GM12878 (cell line): ENCODE data around the gene EVC. TPM values are rescaled to one million over a fixed set of nuclear protein-coding genes. Genes with fewer than 3 reads are reported as not detected.

Experiments
- ATAC-seq: fragments of 200-7000 bp; cut with Tn5 transposase; 3 replicates; pipeline ENCODE4 v1.9.1; 2020; ENCODE audit warnings: mild to moderate bottlenecking, moderate library complexity
- BruUV-seq: library from RNA; stranded (reverse); fragments of 400-500 nt; replicated peaks from 2 replicates; lab custom pipeline; 2021; lab: Mats Ljungman, UMichigan
- CTCF ChIA-PET: fragments of 300-600 bp; sonication (Branson Sonifier 250); formaldehyde crosslinking; extraction: SDS; loops from one replicate; lab custom pipeline; 2021; ENCODE audit warnings: inconsistent platforms; lab: Yijun Ruan, JAX
- POLR2A ChIA-PET: fragments of 350-600 bp; formaldehyde crosslinking; extraction: SDS; loops from one replicate; lab custom pipeline; 2021; ENCODE audit warnings: inconsistent platforms; lab: Charles Lee
- RAD21 ChIA-PET: fragments of 300-600 bp; sonication (Branson Sonifier 250); formaldehyde crosslinking; loops from one replicate; lab custom pipeline; 2023; ENCODE audit warnings: antibody characterized with exemption; ENCODE audit not compliant: unreplicated experiment; lab: Charles Lee
- SMC1A ChIA-PET: fragments of 300-600 bp; sonication (Branson Sonifier 250); formaldehyde crosslinking; loops from one replicate; lab custom pipeline; 2023; ENCODE audit not compliant: unreplicated experiment, uncharacterized antibody; lab: Charles Lee
- DNase-seq: peaks from one replicate; pipeline ENCODE4 v3.0.0-alpha.2; 2011; ENCODE audit warnings: low read depth, low spot score
- FAIRE-seq: peaks from 3 replicates; lab custom pipeline; 2011; peaks lifted over from hg19 to GRCh38; lab: Jason Lieb, UNC
- H2AFZ ChIP-seq: 2 replicates; pipeline ENCODE4 v1.6.0; 2011; ENCODE audit warnings: low read depth, low read length, control low read depth; ENCODE audit not compliant: control insufficient read depth
- H3K27ac ChIP-seq: 2 replicates; pipeline ENCODE4 v1.5.1; 2011; ENCODE audit warnings: control low read depth; ENCODE audit not compliant: control insufficient read depth, insufficient read depth
- H3K27me3 ChIP-seq, 2 experiments: replicated peaks in 1 of 2; 2 replicates each; pipeline versions ENCODE4 v1.6.0 to v1.6.1; 2011; ENCODE audit warnings: low read length in 1 of 2; ENCODE audit not compliant: control insufficient read depth in 2 of 2, insufficient read depth in 2 of 2
- H3K36me3 ChIP-seq, 2 experiments: 2 replicates each; pipeline ENCODE4 v1.5.1; 2011; ENCODE audit warnings: low read length in 1 of 2; ENCODE audit not compliant: control insufficient read depth in 2 of 2, insufficient read depth in 2 of 2
- H3K4me1 ChIP-seq: 2 replicates; pipeline ENCODE4 v1.6.1; 2011; ENCODE audit warnings: mild to moderate bottlenecking, low read length, moderate library complexity, mixed read lengths; ENCODE audit not compliant: control insufficient read depth, insufficient read depth
- H3K4me2 ChIP-seq: 2 replicates; pipeline ENCODE4 v1.6.0; 2011; ENCODE audit warnings: control low read depth; ENCODE audit not compliant: control insufficient read depth, insufficient read depth
- H3K4me3 ChIP-seq: fragments of 200-600 bp; sonication (generic); 2 replicates; pipeline ENCODE4 v1.5.1; 2016
- H3K79me2 ChIP-seq: 2 replicates; pipeline ENCODE4 v1.6.0; 2011; ENCODE audit warnings: low read length; ENCODE audit not compliant: control insufficient read depth, insufficient read depth
- H3K9ac ChIP-seq: 2 replicates; pipeline ENCODE4 v1.8.0; 2011; ENCODE audit warnings: low read length, control low read depth, mixed read lengths; ENCODE audit not compliant: control insufficient read depth, insufficient read depth
- H3K9me3 ChIP-seq: replicated peaks from 3 replicates; pipeline ENCODE4 v1.5.1; 2011; ENCODE audit warnings: mild to moderate bottlenecking, low read length; ENCODE audit not compliant: control insufficient read depth, insufficient read depth
- H4K20me1 ChIP-seq: 2 replicates; pipeline ENCODE4 v1.6.0; 2011; ENCODE audit not compliant: control insufficient read depth, insufficient read depth
- CREM ChIP-seq: IDR thresholded peaks from 2 replicates; pipeline ENCODE4 v1.6.1; 2014; ENCODE audit warnings: antibody characterized with exemption, low read depth
- IKZF2 ChIP-seq, 2 experiments: fragments of 450-650 bp; IDR thresholded peaks; 2 replicates each; pipeline ENCODE4 v1.6.1; 2017; ENCODE audit warnings: mild to moderate bottlenecking in 2 of 2, moderate library complexity in 2 of 2
- LARP7 ChIP-seq: fragments of 450-650 bp; IDR thresholded peaks from 2 replicates; pipeline ENCODE4 v1.6.1; 2017; ENCODE audit warnings: mild to moderate bottlenecking
- MEF2A ChIP-seq: IDR thresholded peaks from 2 replicates; pipeline ENCODE4 v1.6.1; 2011; ENCODE audit warnings: low read depth, mild to moderate bottlenecking, low read length, moderate library complexity; ENCODE audit not compliant: insufficient read depth
- PAX5 ChIP-seq: IDR thresholded peaks from 2 replicates; pipeline ENCODE4 v1.6.1; 2011; ENCODE audit warnings: low read depth, low read length, borderline replicate concordance
- RBBP5 ChIP-seq: fragments of 200-600 bp; sonication (generic); conservative IDR thresholded peaks from 2 replicates; pipeline ENCODE4 v1.6.1; 2016
- STAT1 ChIP-seq: fragments of 450-650 bp; conservative IDR thresholded peaks from 2 replicates; pipeline ENCODE4 v1.6.1; 2014; ENCODE audit warnings: antibody characterized with exemption, mild to moderate bottlenecking
- STAT3 ChIP-seq: IDR thresholded peaks from 2 replicates; pipeline ENCODE4 v1.6.1; 2011; ENCODE audit warnings: low read depth, low read length, improper control_type of control experiment
- WGBS: methylation state at CpG from one replicate; pipeline ENCODE4 v1.1.6; 2016; ENCODE audit warnings: low lambda C conversion rate; ENCODE audit not compliant: insufficient replicate concordance, insufficient coverage; ENCODE audit errors: missing lambda C conversion rate; 5-methylcytosine and 5-hydroxymethylcytosine counted together
- in situ Hi-C: fragments of 300-500 bp; cut with MboI; formaldehyde crosslinking; loops from 9 replicates; pipeline ENCODE4 v1.14.3; 2018; ENCODE audit warnings: mixed read lengths
- intact Hi-C: fragments of 100-400 bp; cut with micrococcal nuclease; formaldehyde crosslinking; loops from one replicate; pipeline ENCODE4 v1.14.2; 2022; ENCODE audit not compliant: unreplicated experiment
- polyA plus RNA-seq, 11 experiments: library from polyadenylated mRNA; depleted of rRNA in 4 of 11; unstranded in 6 of 11; stranded (reverse) in 5 of 11; fragments of >200 nt; fragmentation: Nextera tagmentation in 4 of 11; fragmentation: Illumina TruSeq in 1 of 11; extraction: Ambion mirVana in 4 of 11; extraction: Trizol in 1 of 11; gene quantifications; 1 replicate in 1 of 11; 2 replicates in 10 of 11; pipeline versions ENCODE4 v1.2.1 to v1.2.3, GENCODE V29; 2011 to 2016; ENCODE audit warnings: inconsistent platforms in 2 of 11, missing spikeins in 2 of 11, low read depth in 1 of 11
- total RNA-seq, 4 experiments: library from RNA; depleted of rRNA in 3 of 4; stranded (reverse); fragments of >200 nt in 3 of 4; fragmentation: Illumina TruSeq in 1 of 4; extraction: Trizol in 1 of 4; gene quantifications; 2 replicates each; pipeline versions ENCODE4 v1.2.1 to v1.2.3, GENCODE V29; 2013 to 2021
- TF ChIP-seq, protein P1 (sequence below): fragments of 450-650 bp; IDR thresholded peaks from 2 replicates; pipeline ENCODE4 v1.6.1; 2016; ENCODE audit warnings: mild to moderate bottlenecking, moderate library complexity, borderline replicate concordance
- TF ChIP-seq, protein P2 (sequence below): fragments of 450-650 bp; formaldehyde crosslinking; IDR thresholded peaks from 2 replicates; pipeline ENCODE4 v1.4.0; 2020; ENCODE audit warnings: mild to moderate bottlenecking, moderate library complexity
- TF ChIP-seq, protein P3 (sequence below): IDR thresholded peaks from 2 replicates; pipeline ENCODE4 v1.6.1; 2012; ENCODE audit warnings: low read depth, low read length, improper control_type of control experiment

Gene EVC
- total and polyA plus RNA-seq, 10 of the 15 experiments (the other 5 are each of a cell fraction or from before 2014, with no cell fraction given) = 0.87 to 55.9 (median 15.6) TPM

DNA sequence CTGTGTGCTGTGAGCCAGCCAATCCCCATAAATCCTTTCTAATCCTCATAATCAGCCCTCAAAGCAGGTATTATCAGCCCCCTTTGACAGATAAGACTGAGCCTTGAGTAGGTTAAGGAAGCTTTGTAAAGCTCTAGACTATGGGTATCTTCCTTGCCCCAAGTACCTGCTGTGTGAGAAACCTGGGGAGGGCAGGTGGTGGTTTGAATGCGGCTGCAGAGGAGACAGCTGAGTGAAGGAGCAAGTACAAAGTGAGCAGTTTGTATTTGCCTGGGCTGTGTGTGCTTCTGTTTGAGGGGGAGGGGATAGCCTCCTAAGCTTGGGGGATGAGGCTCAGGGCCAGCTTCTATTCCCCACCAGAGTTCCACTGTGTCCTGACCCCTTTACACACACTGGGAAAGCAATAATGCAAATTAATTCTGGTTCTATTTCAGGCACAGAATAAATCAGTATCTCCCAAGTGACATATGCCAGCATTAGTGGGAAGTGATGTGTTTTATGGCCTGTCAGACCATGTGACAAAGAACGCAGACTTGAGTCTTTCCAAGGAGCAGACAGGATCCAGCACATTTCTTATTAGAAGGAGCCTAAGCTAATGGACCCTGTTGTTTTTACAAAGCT, 63.5 kb downstream of the EVC start:
- BruUV-seq = no TSS peak
- peaks cover 12% of the 10 kb centered on the region; the same call in 2 of the 3 replicates for H3K9me3 ChIP-seq
- 0% methylated on average over 2 of the region's 2 CpGs for WGBS
- H3K4me2 ChIP-seq = no peak overlapping the region
- no peaks in the 10 kb centered on the region for H3K79me2 ChIP-seq
- H3K27ac ChIP-seq = no peak overlapping the region
- no peak for ATAC-seq
- ChIA-PET SMC1A (interaction anchor here (0.6 to 1.6 kb wide), 2 partner anchors 52 to 60 kb away, joined by 3 to 4 read pairs; no protein-coding TSS in a partner anchor), RAD21 (no interaction called here), POLR2A (interaction anchor here (1.2 kb wide), 1 partner anchor 37 kb away, joined by 3 read pairs; no protein-coding TSS in a partner anchor), CTCF (no interaction called here)
- H3K36me3 ChIP-seq = no peaks in the 10 kb centered on the region; a peak in 1 of 4 replicates
- no peaks in the 10 kb centered on the region for H4K20me1 ChIP-seq
- TF ChIP-seq IKZF2 (IDR thresholded peaks at IDR 0.05) (no peak), STAT1 (no peak), MEF2A (no peak), PAX5 (no peak), STAT3 (no peak), LARP7 (no peak), RBBP5 (no peak), CREM (no peak)
- TF ChIP-seq, protein P1, sequence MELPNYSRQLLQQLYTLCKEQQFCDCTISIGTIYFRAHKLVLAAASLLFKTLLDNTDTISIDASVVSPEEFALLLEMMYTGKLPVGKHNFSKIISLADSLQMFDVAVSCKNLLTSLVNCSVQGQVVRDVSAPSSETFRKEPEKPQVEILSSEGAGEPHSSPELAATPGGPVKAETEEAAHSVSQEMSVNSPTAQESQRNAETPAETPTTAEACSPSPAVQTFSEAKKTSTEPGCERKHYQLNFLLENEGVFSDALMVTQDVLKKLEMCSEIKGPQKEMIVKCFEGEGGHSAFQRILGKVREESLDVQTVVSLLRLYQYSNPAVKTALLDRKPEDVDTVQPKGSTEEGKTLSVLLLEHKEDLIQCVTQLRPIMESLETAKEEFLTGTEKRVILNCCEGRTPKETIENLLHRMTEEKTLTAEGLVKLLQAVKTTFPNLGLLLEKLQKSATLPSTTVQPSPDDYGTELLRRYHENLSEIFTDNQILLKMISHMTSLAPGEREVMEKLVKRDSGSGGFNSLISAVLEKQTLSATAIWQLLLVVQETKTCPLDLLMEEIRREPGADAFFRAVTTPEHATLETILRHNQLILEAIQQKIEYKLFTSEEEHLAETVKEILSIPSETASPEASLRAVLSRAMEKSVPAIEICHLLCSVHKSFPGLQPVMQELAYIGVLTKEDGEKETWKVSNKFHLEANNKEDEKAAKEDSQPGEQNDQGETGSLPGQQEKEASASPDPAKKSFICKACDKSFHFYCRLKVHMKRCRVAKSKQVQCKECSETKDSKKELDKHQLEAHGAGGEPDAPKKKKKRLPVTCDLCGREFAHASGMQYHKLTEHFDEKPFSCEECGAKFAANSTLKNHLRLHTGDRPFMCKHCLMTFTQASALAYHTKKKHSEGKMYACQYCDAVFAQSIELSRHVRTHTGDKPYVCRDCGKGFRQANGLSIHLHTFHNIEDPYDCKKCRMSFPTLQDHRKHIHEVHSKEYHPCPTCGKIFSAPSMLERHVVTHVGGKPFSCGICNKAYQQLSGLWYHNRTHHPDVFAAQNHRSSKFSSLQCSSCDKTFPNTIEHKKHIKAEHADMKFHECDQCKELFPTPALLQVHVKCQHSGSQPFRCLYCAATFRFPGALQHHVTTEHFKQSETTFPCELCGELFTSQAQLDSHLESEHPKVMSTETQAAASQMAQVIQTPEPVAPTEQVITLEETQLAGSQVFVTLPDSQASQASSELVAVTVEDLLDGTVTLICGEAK = no peak
- TF ChIP-seq, protein P2, sequence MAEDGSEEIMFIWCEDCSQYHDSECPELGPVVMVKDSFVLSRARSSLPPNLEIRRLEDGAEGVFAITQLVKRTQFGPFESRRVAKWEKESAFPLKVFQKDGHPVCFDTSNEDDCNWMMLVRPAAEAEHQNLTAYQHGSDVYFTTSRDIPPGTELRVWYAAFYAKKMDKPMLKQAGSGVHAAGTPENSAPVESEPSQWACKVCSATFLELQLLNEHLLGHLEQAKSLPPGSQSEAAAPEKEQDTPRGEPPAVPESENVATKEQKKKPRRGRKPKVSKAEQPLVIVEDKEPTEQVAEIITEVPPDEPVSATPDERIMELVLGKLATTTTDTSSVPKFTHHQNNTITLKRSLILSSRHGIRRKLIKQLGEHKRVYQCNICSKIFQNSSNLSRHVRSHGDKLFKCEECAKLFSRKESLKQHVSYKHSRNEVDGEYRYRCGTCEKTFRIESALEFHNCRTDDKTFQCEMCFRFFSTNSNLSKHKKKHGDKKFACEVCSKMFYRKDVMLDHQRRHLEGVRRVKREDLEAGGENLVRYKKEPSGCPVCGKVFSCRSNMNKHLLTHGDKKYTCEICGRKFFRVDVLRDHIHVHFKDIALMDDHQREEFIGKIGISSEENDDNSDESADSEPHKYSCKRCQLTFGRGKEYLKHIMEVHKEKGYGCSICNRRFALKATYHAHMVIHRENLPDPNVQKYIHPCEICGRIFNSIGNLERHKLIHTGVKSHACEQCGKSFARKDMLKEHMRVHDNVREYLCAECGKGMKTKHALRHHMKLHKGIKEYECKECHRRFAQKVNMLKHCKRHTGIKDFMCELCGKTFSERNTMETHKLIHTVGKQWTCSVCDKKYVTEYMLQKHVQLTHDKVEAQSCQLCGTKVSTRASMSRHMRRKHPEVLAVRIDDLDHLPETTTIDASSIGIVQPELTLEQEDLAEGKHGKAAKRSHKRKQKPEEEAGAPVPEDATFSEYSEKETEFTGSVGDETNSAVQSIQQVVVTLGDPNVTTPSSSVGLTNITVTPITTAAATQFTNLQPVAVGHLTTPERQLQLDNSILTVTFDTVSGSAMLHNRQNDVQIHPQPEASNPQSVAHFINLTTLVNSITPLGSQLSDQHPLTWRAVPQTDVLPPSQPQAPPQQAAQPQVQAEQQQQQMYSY (CRISPR knock-in tag) = no peak
- TF ChIP-seq, protein P3, sequence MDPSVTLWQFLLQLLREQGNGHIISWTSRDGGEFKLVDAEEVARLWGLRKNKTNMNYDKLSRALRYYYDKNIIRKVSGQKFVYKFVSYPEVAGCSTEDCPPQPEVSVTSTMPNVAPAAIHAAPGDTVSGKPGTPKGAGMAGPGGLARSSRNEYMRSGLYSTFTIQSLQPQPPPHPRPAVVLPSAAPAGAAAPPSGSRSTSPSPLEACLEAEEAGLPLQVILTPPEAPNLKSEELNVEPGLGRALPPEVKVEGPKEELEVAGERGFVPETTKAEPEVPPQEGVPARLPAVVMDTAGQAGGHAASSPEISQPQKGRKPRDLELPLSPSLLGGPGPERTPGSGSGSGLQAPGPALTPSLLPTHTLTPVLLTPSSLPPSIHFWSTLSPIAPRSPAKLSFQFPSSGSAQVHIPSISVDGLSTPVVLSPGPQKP = no peak
- no peaks in the 10 kb centered on the region for H3K27me3 ChIP-seq
- no peak overlapping the region for H3K9ac ChIP-seq
- in situ Hi-C loops (no loop called here), intact Hi-C loops (no loop called here)
- no peak for DNase-seq
- H3K4me1 ChIP-seq = 0 out of 2 replicates have a peak, but pooled peaks cover 6% of the 10 kb centered on the region
- no peak overlapping the region for H3K4me3 ChIP-seq
- no peak overlapping the region for H2AFZ ChIP-seq
- FAIRE-seq = no peak
